ENCODE measurements around the gene ZNF431. TPM values are rescaled to one million over a fixed set of nuclear protein-coding genes. Genes with fewer than 3 reads are reported as not detected.
A peak's percentile ranks its signal among the peaks of the same experiment; 100 is the strongest.

The ZNF431 gene
- total and polyA plus RNA-seq, 2 donors (not counting 1 experiment from before 2014, with no cell fraction given): 19.8 to 40.7 TPM

- no peaks in the 10 kb centered on the region for H3K9me3 Mint-ChIP-seq (ENCODE audit: insufficient read depth)
- peak; percentile 62 for DNase-seq
- ChIA-PET POLR2A (no interaction called here), CTCF (interaction anchor here (0.6 to 3.2 kb wide), 7 partner anchors 13 to 778 kb away, joined by 3 to 15 read pairs (median 3); no protein-coding TSS in a partner anchor)
- H3K27me3 Mint-ChIP-seq: peaks cover 3% of the 10 kb centered on the region
- Histone ChIP-seq H4K20me1 (ENCODE audit: control insufficient read depth, insufficient read depth, low read length, poor library complexity, severe bottlenecking) (no peaks in the 10 kb centered on the region), H3K9me3 (ENCODE audit: control extremely low read depth in 1 of 3, control insufficient read depth in 2 of 3, insufficient read depth in 1 of 3, low read length in 2 of 3) (peaks cover 0 to 8% (median 0%) of the 10 kb centered on the region in 3 donors), H3K27ac (ENCODE audit: low read length in 2 of 2) (no peak overlapping the region), H3K4me3 (ENCODE audit: control extremely low read depth in 1 of 5, extremely low read depth in 1 of 5, insufficient read depth in 1 of 5, low read depth in 2 of 5, low read length in 4 of 5) (no peak overlapping the region), H3K4me1 (ENCODE audit: control insufficient read depth in 2 of 2, insufficient read depth in 2 of 2, low read length in 2 of 2) (no peaks in the 10 kb centered on the region), H2AFZ (ENCODE audit: insufficient read depth, low read depth, low read length, poor library complexity, severe bottlenecking) (no peak overlapping the region), H3K9ac (ENCODE audit: low read length) (no peak overlapping the region), H3K4me2 (replicated peaks; ENCODE audit: low read depth, low read length, poor library complexity, severe bottlenecking) (no peak overlapping the region), H3K79me2 (ENCODE audit: control insufficient read depth, insufficient read depth, low read length) (no peaks in the 10 kb centered on the region), H3K36me3 (replicated peaks in 1 of 2; ENCODE audit: control extremely low read depth in 1 of 2, control insufficient read depth in 1 of 2, extremely low read depth in 1 of 2, insufficient read depth in 2 of 2, low read length in 1 of 2) (no peaks in the 10 kb centered on the region), H3K27me3 (replicated peaks in 1 of 4; ENCODE audit: control extremely low read depth in 1 of 4, control insufficient read depth in 3 of 4, insufficient read depth in 4 of 4, low read length in 3 of 4) (no peaks in the 10 kb centered on the region)
- H3K27ac Mint-ChIP-seq: no peak overlapping the region
- no peak for ATAC-seq (ENCODE audit: low read depth)
- 39% methylated on average over 5 of the region's 9 CpGs for WGBS (ENCODE audit: insufficient coverage)
- H3K4me1 Mint-ChIP-seq: no peaks in the 10 kb centered on the region
- intact Hi-C loops (cut with micrococcal nuclease): loop anchor here (5.0 kb wide), 1 partner anchor 689 kb away; no protein-coding TSS in a partner anchor
- TF ChIP-seq EZH2 (IDR thresholded peaks at IDR 0.05; ENCODE audit: borderline replicate concordance, insufficient read depth, low read depth, low read length, poor library complexity, severe bottlenecking): no peak
- TF ChIP-seq, protein P1, sequence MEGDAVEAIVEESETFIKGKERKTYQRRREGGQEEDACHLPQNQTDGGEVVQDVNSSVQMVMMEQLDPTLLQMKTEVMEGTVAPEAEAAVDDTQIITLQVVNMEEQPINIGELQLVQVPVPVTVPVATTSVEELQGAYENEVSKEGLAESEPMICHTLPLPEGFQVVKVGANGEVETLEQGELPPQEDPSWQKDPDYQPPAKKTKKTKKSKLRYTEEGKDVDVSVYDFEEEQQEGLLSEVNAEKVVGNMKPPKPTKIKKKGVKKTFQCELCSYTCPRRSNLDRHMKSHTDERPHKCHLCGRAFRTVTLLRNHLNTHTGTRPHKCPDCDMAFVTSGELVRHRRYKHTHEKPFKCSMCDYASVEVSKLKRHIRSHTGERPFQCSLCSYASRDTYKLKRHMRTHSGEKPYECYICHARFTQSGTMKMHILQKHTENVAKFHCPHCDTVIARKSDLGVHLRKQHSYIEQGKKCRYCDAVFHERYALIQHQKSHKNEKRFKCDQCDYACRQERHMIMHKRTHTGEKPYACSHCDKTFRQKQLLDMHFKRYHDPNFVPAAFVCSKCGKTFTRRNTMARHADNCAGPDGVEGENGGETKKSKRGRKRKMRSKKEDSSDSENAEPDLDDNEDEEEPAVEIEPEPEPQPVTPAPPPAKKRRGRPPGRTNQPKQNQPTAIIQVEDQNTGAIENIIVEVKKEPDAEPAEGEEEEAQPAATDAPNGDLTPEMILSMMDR (IDR thresholded peaks at IDR 0.05): peak; percentile 78
- no peak overlapping the region for H3K4me3 Mint-ChIP-seq
Observed at GRCh38 chr19:21202865-21203494, 61.1 kb downstream of the ZNF431 start.

GRCh38 chr19:21210037-21210621 lies 68.3 kb downstream of the ZNF431 start:
- H3K9me3 ChIP-seq (ENCODE audit: control extremely low read depth in 1 of 3, control insufficient read depth in 2 of 3, insufficient read depth in 1 of 3, low read length in 2 of 3): peaks cover 0 to 18% (median 0%) of the 10 kb centered on the region in 3 donors
- no peaks in the 10 kb centered on the region for H3K79me2 ChIP-seq (ENCODE audit: control insufficient read depth, insufficient read depth, low read length)
- Mint-ChIP-seq H3K4me3 (no peak overlapping the region), H3K4me1 (no peaks in the 10 kb centered on the region), H3K27me3 (peaks cover 3% of the 10 kb centered on the region), H3K9me3 (ENCODE audit: insufficient read depth) (no peaks in the 10 kb centered on the region), H3K27ac (no peak overlapping the region)
- H3K4me2 ChIP-seq (replicated peaks; ENCODE audit: low read depth, low read length, poor library complexity, severe bottlenecking): no peak overlapping the region
- H3K4me1 ChIP-seq (ENCODE audit: control insufficient read depth in 2 of 2, insufficient read depth in 2 of 2, low read length in 2 of 2): no peaks in the 10 kb centered on the region
- no peak overlapping the region for H3K9ac ChIP-seq (ENCODE audit: low read length)
- H3K27ac ChIP-seq (ENCODE audit: low read length in 2 of 2): no peak overlapping the region
- DNase-seq (no peak), ATAC-seq (ENCODE audit: low read depth) (no peak)
- ChIA-PET POLR2A (no interaction called here), CTCF (no interaction called here)
- 48% methylated on average over 5 of the region's 6 CpGs for WGBS (ENCODE audit: insufficient coverage)
- H3K4me3 ChIP-seq (ENCODE audit: control extremely low read depth in 1 of 5, extremely low read depth in 1 of 5, insufficient read depth in 1 of 5, low read depth in 2 of 5, low read length in 4 of 5): no peak overlapping the region
- H4K20me1 ChIP-seq (ENCODE audit: control insufficient read depth, insufficient read depth, low read length, poor library complexity, severe bottlenecking): no peaks in the 10 kb centered on the region
- no peak for TF ChIP-seq EZH2 (IDR thresholded peaks at IDR 0.05; ENCODE audit: borderline replicate concordance, insufficient read depth, low read depth, low read length, poor library complexity, severe bottlenecking)
- no peaks in the 10 kb centered on the region for H3K27me3 ChIP-seq (replicated peaks in 1 of 4; ENCODE audit: control extremely low read depth in 1 of 4, control insufficient read depth in 3 of 4, insufficient read depth in 4 of 4, low read length in 3 of 4)
- no peaks in the 10 kb centered on the region for H3K36me3 ChIP-seq (replicated peaks in 1 of 2; ENCODE audit: control extremely low read depth in 1 of 2, control insufficient read depth in 1 of 2, extremely low read depth in 1 of 2, insufficient read depth in 2 of 2, low read length in 1 of 2)
- H2AFZ ChIP-seq (ENCODE audit: insufficient read depth, low read depth, low read length, poor library complexity, severe bottlenecking): no peak overlapping the region
- intact Hi-C loops (cut with micrococcal nuclease): no loop called here
